CD4-positive, alpha-beta T cell treated with Interferon alpha-2 for 1 hour (primary cell): ENCODE results near the gene PIEZO1.

Experiments
- DNase-seq, 2 donors: peaks; one replicate each; pipeline ENCODE4 v3.0.0-alpha.2; 2020 to 2022

The PIEZO1 gene

GRCh38 chr16:88715312-88716190 is 69.5 kb downstream of the PIEZO1 start:
- no peak for DNase-seq

DNA sequence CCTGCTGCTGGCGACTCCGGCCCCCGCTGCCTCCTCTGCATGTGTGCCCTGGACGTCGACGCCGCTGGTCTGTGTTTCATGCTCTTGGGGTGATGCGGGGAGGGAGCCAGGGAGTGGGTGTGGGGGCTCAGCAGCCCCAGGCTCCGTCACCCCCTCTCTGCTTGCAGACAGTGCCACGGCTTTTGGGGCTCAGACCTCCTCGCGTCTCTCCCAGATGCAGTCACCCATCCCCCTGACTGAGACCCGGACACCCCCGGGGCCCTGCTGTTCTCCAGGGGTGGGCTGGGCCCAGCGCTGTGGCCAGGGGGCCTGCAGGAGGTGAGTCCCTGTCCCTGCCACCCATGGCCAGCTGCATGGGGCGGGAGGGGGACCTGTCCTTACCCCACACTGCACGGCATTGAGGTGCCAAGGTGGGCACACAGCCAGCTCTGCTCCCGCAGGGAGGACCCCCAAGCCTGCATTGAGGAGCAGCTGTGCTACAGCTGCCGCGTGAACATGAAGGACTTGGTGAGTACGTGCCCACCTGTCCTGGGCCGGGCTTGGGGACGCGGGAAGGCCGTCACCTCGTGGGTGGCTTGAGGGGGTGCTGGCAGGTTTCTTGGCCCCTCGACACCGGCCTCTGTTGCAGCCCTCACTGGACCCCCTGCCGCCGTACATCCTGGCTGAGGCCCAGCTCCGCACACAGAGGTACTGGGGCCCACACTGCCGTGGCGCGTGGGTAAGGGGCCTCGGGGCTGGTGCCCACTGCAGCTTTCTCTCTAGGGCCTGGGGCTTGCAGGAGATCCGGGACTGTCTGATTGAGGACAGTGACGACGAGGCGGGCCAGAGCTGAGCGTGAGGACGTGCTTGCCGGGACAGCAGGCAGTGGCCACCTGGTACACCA is 70.4 kb downstream of the PIEZO1 start:
- no peak for DNase-seq

- no peak for DNase-seq
These were observed 71.2 kb downstream of the PIEZO1 start for GRCh38 chr16:88713568-88714419.

GRCh38 chr16:88713054-88713453 is 72.0 kb downstream of the PIEZO1 start:
- no peak for DNase-seq

- no peak for DNase-seq
These were observed 72.5 kb downstream of the PIEZO1 start for GRCh38 chr16:88712362-88712979.

- DNase-seq, result no peak
These were observed 73.2 kb downstream of the PIEZO1 start for GRCh38 chr16:88711750-88712340.

- no peak for DNase-seq
These were observed 74.5 kb downstream of the PIEZO1 start for GRCh38 chr16:88710556-88710955.

DNA sequence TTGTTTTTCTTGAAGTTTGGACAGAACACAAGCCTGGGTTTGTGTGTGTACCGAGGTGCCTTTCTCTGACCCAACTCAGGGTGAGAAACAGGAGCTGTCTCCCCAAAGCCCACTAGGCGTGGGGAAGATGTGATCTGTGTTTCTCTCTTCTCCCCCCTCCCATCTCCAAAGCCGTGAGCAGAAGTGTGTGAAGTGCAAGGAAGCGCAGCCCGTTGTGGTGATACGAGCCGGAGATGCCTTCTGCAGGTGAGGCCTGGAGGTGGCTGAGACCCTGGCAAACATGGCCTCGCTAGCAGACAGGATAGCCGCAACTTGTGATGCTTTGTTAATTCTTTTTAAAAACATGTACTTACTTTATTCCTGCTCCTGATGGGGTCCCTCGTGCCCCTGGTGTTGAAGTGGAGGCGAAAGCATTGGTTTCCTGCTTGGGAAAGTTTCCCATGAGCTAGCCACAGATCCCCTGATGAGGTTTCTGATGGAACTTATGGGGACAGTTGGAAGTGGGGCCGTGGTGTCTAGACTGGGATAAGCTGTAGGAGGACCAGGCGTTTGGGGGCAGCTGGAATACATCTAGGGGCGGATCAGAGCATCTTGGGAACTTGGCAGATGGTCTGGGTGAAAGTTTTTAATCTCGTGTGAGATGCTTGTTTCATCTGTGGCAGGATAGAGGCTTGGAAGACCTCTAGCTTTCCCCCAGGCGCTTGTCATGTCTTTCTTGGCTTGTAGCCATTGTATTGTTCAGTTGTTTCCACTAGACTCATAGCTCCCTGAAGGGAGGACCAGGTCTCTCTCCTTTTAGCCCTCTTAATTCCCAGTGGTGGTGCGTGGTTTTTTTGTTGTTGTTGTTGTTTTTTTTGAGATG is 77.8 kb downstream of the PIEZO1 start:
- no peak for DNase-seq

DNA sequence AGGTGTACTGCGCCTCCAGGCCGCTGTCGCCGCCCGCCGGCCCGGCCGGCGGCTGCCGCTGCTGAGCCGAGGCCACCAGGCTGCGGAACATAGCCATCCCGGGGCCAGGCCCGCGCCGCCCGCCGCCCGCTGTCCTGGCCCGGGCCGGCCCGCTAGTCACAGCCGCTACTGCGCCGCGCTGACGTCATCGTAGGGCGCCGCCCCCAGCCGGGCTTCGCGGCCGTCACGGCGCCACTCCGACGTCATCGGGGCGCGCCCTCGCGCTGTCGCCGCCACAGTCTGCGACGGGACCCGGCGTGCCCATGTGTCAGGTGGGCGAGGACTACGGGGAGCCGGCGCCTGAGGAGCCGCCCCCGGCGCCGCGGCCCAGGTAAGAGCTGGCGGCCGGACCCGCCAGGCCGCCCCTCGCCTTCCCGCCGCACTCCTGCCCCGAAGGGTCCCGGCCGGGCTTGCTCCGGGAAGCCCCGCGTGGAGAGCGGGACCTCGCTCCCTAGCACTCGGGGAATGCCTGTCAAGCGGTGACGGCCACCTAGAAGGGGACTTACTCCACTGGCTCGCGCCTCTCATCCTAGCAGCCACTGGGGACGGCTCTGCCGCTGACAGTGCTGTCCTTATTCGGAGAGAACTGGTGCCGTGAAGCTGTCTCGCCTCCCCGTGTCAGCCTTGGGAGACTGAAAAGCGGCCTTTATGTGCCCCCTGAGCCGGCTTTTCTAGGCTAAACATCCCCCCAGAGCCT is 78.6 kb downstream of the PIEZO1 start, which contains the start of the genes CTU2 and RNF166:
TSS of gene CTU2 (plus strand) at position 275 of the 736 bp plus-strand sequence. CDS start at position 303, 28 bp downstream.
TSS of gene RNF166 (minus strand) at position 180 of the 736 bp plus-strand sequence. CDS start at position 97, 83 bp downstream.
- peak; percentile 86 to 92 for DNase-seq

GRCh38 chr16:88705801-88706228 is 79.2 kb downstream of the PIEZO1 start:
- DNase-seq, result no peak

- peak; percentile 30 to 45 for DNase-seq
These were observed 79.8 kb downstream of the PIEZO1 start for GRCh38 chr16:88705076-88705684.

- peak; percentile 45 to 75 for DNase-seq
These were observed 81.3 kb downstream of the PIEZO1 start for GRCh38 chr16:88703486-88704309.

- no peak for DNase-seq
These were observed 82.4 kb downstream of the PIEZO1 start for GRCh38 chr16:88702371-88703210.

DNA sequence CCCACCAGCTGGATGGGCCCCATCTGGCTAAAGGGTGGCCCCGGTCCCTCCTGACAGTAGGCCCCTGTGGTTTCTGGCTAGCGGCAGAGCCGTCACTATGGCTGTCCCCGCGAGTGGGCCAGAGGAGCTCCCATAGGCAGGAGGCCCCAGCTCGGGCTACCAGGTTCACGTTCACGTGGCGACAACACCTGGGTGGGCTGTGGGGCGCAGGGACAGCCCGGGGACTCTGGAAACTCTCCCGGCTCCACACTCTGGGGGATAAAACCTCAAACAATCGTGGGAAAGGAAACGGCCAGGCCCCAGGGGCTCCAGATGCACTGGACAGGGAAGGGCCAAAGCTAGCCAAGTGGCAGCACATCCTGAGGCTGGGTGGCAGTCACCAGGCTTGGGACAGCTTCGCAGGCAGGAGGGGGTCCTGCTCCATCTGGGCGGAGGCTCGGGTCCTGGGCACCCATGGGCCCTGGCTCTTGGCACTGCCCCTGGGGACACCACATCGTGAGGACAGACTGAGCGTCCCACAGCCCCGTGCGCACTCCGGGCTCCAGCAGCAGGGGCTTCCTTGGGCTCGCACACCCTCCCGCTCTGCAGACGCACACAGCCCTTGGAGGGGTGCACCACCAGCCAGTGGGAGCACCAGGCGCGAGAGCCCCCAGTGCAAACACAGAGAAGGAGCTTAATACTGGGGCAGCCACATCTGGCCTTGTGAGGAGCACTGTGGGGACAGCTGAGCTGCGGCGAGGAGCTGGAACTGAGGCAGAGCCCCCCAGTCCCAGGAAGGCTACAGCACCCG is 83.2 kb downstream of the PIEZO1 start:
- no peak for DNase-seq

- DNase-seq, result peak; percentile 93 to 94
These were observed 84.2 kb downstream of the PIEZO1 start for GRCh38 chr16:88700636-88701482.

DNA sequence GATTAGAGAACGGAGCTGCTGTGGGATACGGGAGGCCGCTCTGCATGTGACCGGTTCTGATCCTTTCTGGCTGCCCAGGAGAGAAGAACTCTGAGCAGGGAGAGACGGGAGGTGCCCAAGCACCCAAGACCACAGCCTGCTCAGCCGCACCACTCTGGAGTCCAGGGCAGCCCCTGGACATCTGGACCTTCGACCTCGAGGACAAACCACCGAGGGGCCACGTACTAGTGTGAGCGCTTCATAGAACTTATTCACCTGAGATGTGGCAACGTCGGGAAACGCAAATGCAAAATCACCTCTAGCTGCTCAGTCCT is 84.7 kb downstream of the PIEZO1 start:
- DNase-seq, result no peak
